Esophagus muscularis mucosa (tissue), 4 donors: ENCODE results near the gene PLXNA3. TPM values are rescaled to one million over a fixed set of nuclear protein-coding genes. Genes with fewer than 3 reads are reported as not detected.

Source experiments
- DNase-seq: peaks from one replicate; pipeline ENCODE4 v3.0.0-alpha.2; 2017; ENCODE audit errors: extremely low spot score
- H3K27ac ChIP-seq, 4 donors: fragments of 200-600 bp; sonication (generic); replicated peaks in 1 of 4; 1 replicate in 3 of 4; 2 replicates in 1 of 4; pipeline ENCODE4 v1.5.1; 2016 to 2019; ENCODE audit warnings: mild to moderate bottlenecking in 1 of 4
- H3K27me3 ChIP-seq, 4 donors: fragments of 200-600 bp; sonication (generic); one replicate each; pipeline versions ENCODE4 v1.5.1 to v1.6.0; 2016 to 2019
- H3K36me3 ChIP-seq, 4 donors: fragments of 200-600 bp; sonication (generic); one replicate each; pipeline ENCODE4 v1.5.1; 2016 to 2019
- H3K4me1 ChIP-seq, 4 donors: fragments of 200-600 bp; sonication (generic); one replicate each; pipeline ENCODE4 v1.5.1; 2016 to 2019
- H3K4me3 ChIP-seq, 4 donors: fragments of 200-600 bp; sonication (generic); 1 replicate in 2 of 4; 2 replicates in 2 of 4; pipeline ENCODE4 v1.5.1; 2016 to 2019; ENCODE audit warnings: mild to moderate bottlenecking in 4 of 4, moderate library complexity in 1 of 4
- H3K9me3 ChIP-seq, 4 donors: fragments of 200-600 bp; sonication (generic); 1 replicate in 3 of 4; 2 replicates in 1 of 4; pipeline ENCODE4 v1.5.1; 2016 to 2019
- CTCF ChIP-seq, 3 experiments: fragments of 200-600 bp in 2 of 3; fragments of 450-650 bp in 1 of 3; sonication (generic) in 2 of 3; IDR thresholded peaks; one replicate each; pipeline ENCODE4 v1.5.1; 2017 to 2019; ENCODE audit warnings: antibody characterized with exemption in 3 of 3, mild to moderate bottlenecking in 2 of 3, moderate library complexity in 1 of 3
- EP300 ChIP-seq: sonication (generic); formaldehyde crosslinking; IDR thresholded peaks from one replicate; pipeline ENCODE4 v1.6.1; 2017; ENCODE audit warnings: antibody characterized with exemption
- POLR2A ChIP-seq: fragments of 450-650 bp; IDR thresholded peaks from one replicate; pipeline ENCODE4 v1.6.1; 2017; ENCODE audit warnings: antibody characterized with exemption, moderate library complexity, mild to moderate bottlenecking, low read depth
- POLR2AphosphoS5 ChIP-seq, 2 donors: sonication (generic); formaldehyde crosslinking; IDR thresholded peaks; one replicate each; pipeline ENCODE4 v1.6.1; 2017; ENCODE audit warnings: antibody characterized with exemption in 2 of 2
- WGBS: methylation state at CpG from one replicate; pipeline ENCODE4 v1.1.5; 2018; 5-methylcytosine and 5-hydroxymethylcytosine counted together
- intact Hi-C: fragments of 100-400 bp; cut with DNase I; formaldehyde crosslinking; loops from one replicate; pipeline ENCODE4 v1.15.1; 2023
- total RNA-seq, 4 donors: library from RNA; depleted of rRNA; stranded (reverse); fragments of >200 nt; gene quantifications; one replicate each; pipeline versions ENCODE4 v1.1.0 to v1.2.1, GENCODE V29; 2016

The PLXNA3 gene
- total RNA-seq, 4 donors from 2014 or later = 2.2 to 17.9 (median 4.3) TPM

DNA sequence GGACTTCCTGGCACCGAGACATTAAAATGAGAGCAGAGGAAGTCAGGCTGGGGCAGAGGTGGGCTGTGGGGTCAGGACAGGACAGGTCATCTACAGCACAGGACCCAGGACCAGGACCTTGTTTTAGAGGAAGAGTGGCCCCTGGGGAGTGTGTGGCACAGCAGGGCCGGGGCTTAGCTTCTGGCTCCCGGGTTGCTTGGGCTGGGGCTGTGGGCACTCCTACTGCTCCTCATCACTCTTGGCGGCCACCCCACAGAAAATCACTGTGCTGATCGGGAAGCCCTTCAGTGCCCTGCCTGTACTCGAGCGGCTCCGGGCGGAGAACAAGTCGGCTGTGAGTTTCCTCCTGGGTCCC, 37.7 kb upstream of the PLXNA3 start:
- Histone ChIP-seq H3K9me3 (no peaks in the 10 kb centered on the region), H3K27me3 (no peaks in the 10 kb centered on the region), H3K36me3 (peaks cover 0 to 20% (median 5%) of the 10 kb centered on the region in 4 donors), H3K4me1 (peaks cover 4 to 9% (median 6%) of the 10 kb centered on the region in 4 donors), H3K27ac (peak overlapping the region in 3 of 4 donors; percentile 15 to 21 (median 20)), H3K4me3 (no peak overlapping the region)
- WGBS = 78% methylated on average over 3 of the region's 10 CpGs
- TF ChIP-seq CTCF (IDR thresholded peaks at IDR 0.05) = no peak
- TF ChIP-seq POLR2AphosphoS5 (IDR thresholded peaks at IDR 0.05) = no peak
- TF ChIP-seq POLR2A = no peak
- TF ChIP-seq EP300 = no peak
- intact Hi-C loops = no loop called here
- no peak for DNase-seq

- no peak for DNase-seq
- Histone ChIP-seq H3K36me3 (peaks cover 0 to 9% (median 4%) of the 10 kb centered on the region in 4 donors), H3K4me1 (peaks cover 5 to 34% (median 33%) of the 10 kb centered on the region in 4 donors), H3K27me3 (no peaks in the 10 kb centered on the region), H3K9me3 (no peaks in the 10 kb centered on the region), H3K27ac (peak overlapping the region in 2 of 4 donors; percentile 14 to 85), H3K4me3 (peak overlapping the region in 2 of 4 donors; percentile 75 to 84)
- intact Hi-C loops = no loop called here
- 87% methylated on average over 12 of the region's 13 CpGs for WGBS
- TF ChIP-seq POLR2AphosphoS5 (IDR thresholded peaks at IDR 0.05) (no peak), EP300 (no peak), POLR2A (no peak), CTCF (IDR thresholded peaks at IDR 0.05) (no peak)
Measured at GRCh38 chrX:154426916-154427770, 30.9 kb upstream of the PLXNA3 start.

GRCh38 chrX:154428176-154429171, 29.6 kb upstream of the PLXNA3 start, which contains the start of gene ATP6AP1:
Gene ATP6AP1, plus strand, starts transcription at chrX:154428677. Its CDS starts 16 bp downstream, at chrX:154428693.
- TF ChIP-seq POLR2AphosphoS5 (IDR thresholded peaks at IDR 0.05) (peak; percentile 76 to 86), CTCF (IDR thresholded peaks at IDR 0.05) (no peak), POLR2A (peak; percentile 29), EP300 (no peak)
- Histone ChIP-seq H3K27me3 (no peaks in the 10 kb centered on the region), H3K4me1 (peaks cover 5 to 34% (median 33%) of the 10 kb centered on the region in 4 donors), H3K9me3 (no peaks in the 10 kb centered on the region), H3K36me3 (peaks cover 0 to 23% (median 18%) of the 10 kb centered on the region in 4 donors), H3K4me3 (peak within 1 kb of the TSS; percentile 69 to 84 (median 75)), H3K27ac (peak within 1 kb of the TSS; percentile 81 to 85 (median 84))
- peak; percentile 96 for DNase-seq
- intact Hi-C loops = no loop called here
- WGBS = 58% methylated on average over 79 of the region's 87 CpGs

DNA sequence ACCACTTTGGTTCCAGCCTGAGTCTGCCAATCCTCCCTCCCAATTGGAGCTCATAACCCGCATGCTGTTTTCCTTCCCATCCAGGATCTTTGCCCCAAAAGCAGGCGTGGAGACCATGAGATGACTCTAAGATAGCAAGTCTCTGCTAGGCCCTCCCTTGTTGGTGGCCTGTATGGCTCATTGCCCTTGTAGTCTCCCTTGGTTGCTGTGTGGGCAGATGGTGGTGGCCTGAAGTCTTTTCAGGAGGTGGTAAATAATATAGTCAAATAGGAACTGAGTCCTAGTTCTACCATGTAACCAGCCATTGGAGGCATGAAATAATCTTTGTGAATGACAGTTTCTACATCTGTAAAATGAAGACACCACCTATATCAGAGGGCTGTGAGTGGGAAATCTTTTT, 28.4 kb upstream of the PLXNA3 start:
- DNase-seq = no peak
- Histone ChIP-seq H3K27me3 (no peaks in the 10 kb centered on the region), H3K36me3 (peaks cover 0 to 35% (median 29%) of the 10 kb centered on the region in 4 donors), H3K4me3 (peak overlapping the region; percentile 69 to 84 (median 75)), H3K27ac (no peak overlapping the region), H3K4me1 (peaks cover 5 to 34% (median 33%) of the 10 kb centered on the region in 4 donors), H3K9me3 (no peaks in the 10 kb centered on the region)
- intact Hi-C loops = no loop called here
- no peak for TF ChIP-seq CTCF (IDR thresholded peaks at IDR 0.05)
- no peak for TF ChIP-seq EP300
- TF ChIP-seq POLR2A = no peak
- TF ChIP-seq POLR2AphosphoS5 (IDR thresholded peaks at IDR 0.05) = no peak
- WGBS = 68% methylated on average over 2 of the region's 2 CpGs
